ENCODE measurements around the gene RUNX2.
"Not testable (repeated sequence)": the region's sequence is repeated elsewhere in the genome, so short reads cannot be mapped to it uniquely, and the experiment has no call there.

Gene RUNX2

DNA sequence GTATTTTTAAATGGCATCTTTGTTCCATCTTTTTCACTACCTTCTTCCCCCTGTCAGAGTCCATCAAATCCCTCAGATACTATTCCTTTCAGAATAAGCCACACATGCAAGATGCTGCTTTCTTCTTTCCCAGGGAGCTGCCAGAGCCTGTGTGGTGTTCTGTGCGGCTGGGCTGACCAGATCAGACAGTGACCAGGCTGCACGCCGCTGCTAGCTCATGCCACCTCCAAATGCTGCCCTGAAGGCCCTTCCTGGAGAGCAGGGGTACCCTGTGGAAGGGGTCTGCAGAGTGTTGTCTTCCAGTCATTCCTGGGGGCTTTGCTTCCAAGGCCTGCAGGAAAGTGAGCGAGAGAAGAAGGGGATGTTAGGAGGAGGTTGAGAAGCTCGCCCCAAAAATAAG is 228.7 kb downstream of the RUNX2 start:
- no peaks in the 10 kb centered on the region for H3K36me3 ChIP-seq (ENCODE audit: insufficient read depth, low read length)
- H3K9ac ChIP-seq (ENCODE audit: low read length) = no peak overlapping the region
- H3K4me1 ChIP-seq (ENCODE audit: insufficient read depth, low read length) = no peaks in the 10 kb centered on the region
- no peaks in the 10 kb centered on the region for H3K9me3 ChIP-seq (ENCODE audit: low read length)
- no peaks in the 10 kb centered on the region for H3K27me3 ChIP-seq (ENCODE audit: control insufficient read depth in 1 of 2, insufficient read depth in 2 of 2, low read length in 2 of 2)
- H3K27ac ChIP-seq (ENCODE audit: low read depth, low read length) = no peak overlapping the region
- H3K4me3 ChIP-seq (ENCODE audit: low read depth in 1 of 2, low read length in 2 of 2) = no peak overlapping the region

- Histone ChIP-seq H3K4me3 (ENCODE audit: low read depth in 1 of 2, low read length in 2 of 2) (no peak overlapping the region), H3K4me1 (ENCODE audit: insufficient read depth, low read length) (no peaks in the 10 kb centered on the region), H3K27ac (ENCODE audit: low read depth, low read length) (no peak overlapping the region), H3K36me3 (ENCODE audit: insufficient read depth, low read length) (no peaks in the 10 kb centered on the region), H3K9me3 (ENCODE audit: low read length) (no peaks in the 10 kb centered on the region), H3K27me3 (ENCODE audit: control insufficient read depth in 1 of 2, insufficient read depth in 2 of 2, low read length in 2 of 2) (no peaks in the 10 kb centered on the region), H3K9ac (ENCODE audit: low read length) (no peak overlapping the region)
These were observed 229.3 kb downstream of the RUNX2 start for GRCh38 chr6:45557454-45557853.

- Histone ChIP-seq H3K9me3 (ENCODE audit: low read length) (no peaks in the 10 kb centered on the region), H3K27me3 (ENCODE audit: control insufficient read depth in 1 of 2, insufficient read depth in 2 of 2, low read length in 2 of 2) (no peaks in the 10 kb centered on the region), H3K27ac (ENCODE audit: low read depth, low read length) (no peak overlapping the region), H3K36me3 (ENCODE audit: insufficient read depth, low read length) (no peaks in the 10 kb centered on the region), H3K4me3 (ENCODE audit: low read depth in 1 of 2, low read length in 2 of 2) (no peak overlapping the region), H3K9ac (ENCODE audit: low read length) (no peak overlapping the region), H3K4me1 (ENCODE audit: insufficient read depth, low read length) (no peaks in the 10 kb centered on the region)
These were observed 230.7 kb downstream of the RUNX2 start for GRCh38 chr6:45558858-45559257.

DNA sequence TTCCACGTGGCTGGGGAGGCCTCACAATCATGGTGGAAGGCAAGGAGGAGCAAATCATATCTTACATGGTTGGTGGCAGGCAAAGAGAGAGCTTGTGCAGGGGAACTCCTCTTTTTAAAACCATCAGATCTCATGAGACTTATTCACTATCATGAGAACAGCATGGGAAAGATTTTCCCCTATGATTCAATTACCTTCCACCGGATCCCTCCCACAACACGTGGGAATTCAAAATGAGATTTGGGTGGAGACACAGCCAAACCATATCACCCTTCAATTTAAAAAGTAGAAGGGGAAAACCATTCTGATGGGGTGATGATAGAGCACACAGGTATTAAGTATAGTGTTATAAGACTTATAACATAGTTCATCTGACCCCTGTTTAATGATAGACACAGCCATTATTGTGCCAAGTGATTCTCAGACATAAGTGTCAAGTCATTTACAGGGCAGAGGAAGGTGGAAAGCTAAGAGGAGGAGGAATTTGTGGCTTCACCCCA is 232.2 kb downstream of the RUNX2 start:
- not testable (repeated sequence) for H3K27ac ChIP-seq (ENCODE audit: low read depth, low read length); H3K9me3 ChIP-seq (ENCODE audit: low read length); H3K27me3 ChIP-seq (ENCODE audit: control insufficient read depth in 1 of 2, insufficient read depth in 2 of 2, low read length in 2 of 2); H3K4me3 ChIP-seq (ENCODE audit: low read depth in 1 of 2, low read length in 2 of 2); H3K36me3 ChIP-seq (ENCODE audit: insufficient read depth, low read length); H3K4me1 ChIP-seq (ENCODE audit: insufficient read depth, low read length); H3K9ac ChIP-seq (ENCODE audit: low read length)

GRCh38 chr6:45562171-45562570 is 234.0 kb downstream of the RUNX2 start:
- H3K9me3 ChIP-seq (ENCODE audit: low read length) = no peaks in the 10 kb centered on the region
- no peaks in the 10 kb centered on the region for H3K36me3 ChIP-seq (ENCODE audit: insufficient read depth, low read length)
- no peaks in the 10 kb centered on the region for H3K27me3 ChIP-seq (ENCODE audit: control insufficient read depth in 1 of 2, insufficient read depth in 2 of 2, low read length in 2 of 2)
- no peak overlapping the region for H3K27ac ChIP-seq (ENCODE audit: low read depth, low read length)
- H3K4me1 ChIP-seq (ENCODE audit: insufficient read depth, low read length) = no peaks in the 10 kb centered on the region
- H3K9ac ChIP-seq (ENCODE audit: low read length) = no peak overlapping the region
- H3K4me3 ChIP-seq (ENCODE audit: low read depth in 1 of 2, low read length in 2 of 2) = no peak overlapping the region

- H3K9me3 ChIP-seq (ENCODE audit: low read length) = no peaks in the 10 kb centered on the region
- no peak overlapping the region for H3K27ac ChIP-seq (ENCODE audit: low read depth, low read length)
- H3K9ac ChIP-seq (ENCODE audit: low read length) = no peak overlapping the region
- H3K36me3 ChIP-seq (ENCODE audit: insufficient read depth, low read length) = no peaks in the 10 kb centered on the region
- H3K27me3 ChIP-seq (ENCODE audit: control insufficient read depth in 1 of 2, insufficient read depth in 2 of 2, low read length in 2 of 2) = no peaks in the 10 kb centered on the region
- no peaks in the 10 kb centered on the region for H3K4me1 ChIP-seq (ENCODE audit: insufficient read depth, low read length)
- no peak overlapping the region for H3K4me3 ChIP-seq (ENCODE audit: low read depth in 1 of 2, low read length in 2 of 2)
These were observed 234.9 kb downstream of the RUNX2 start for GRCh38 chr6:45563041-45563440.

DNA sequence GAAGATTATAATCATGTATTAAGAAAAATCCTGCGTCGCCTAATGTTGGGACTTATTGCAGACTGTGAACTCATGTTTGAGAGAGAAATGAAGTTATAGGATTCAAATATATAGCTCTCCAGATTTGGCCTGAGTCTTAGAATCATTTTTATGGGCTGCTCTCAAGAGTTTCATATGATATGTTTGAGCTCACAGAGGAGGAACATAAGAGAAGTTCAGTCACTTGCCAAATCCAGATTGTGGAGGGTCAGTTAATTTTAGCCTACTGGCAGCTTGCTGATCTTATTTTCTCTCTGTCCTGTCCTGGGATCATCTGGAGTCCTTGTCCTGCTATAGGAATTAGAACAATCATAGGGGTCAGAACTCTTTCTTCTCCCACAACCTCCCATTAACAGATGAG is 235.7 kb downstream of the RUNX2 start:
- Histone ChIP-seq H3K4me1 (ENCODE audit: insufficient read depth, low read length) (no peaks in the 10 kb centered on the region), H3K9me3 (ENCODE audit: low read length) (no peaks in the 10 kb centered on the region), H3K27ac (ENCODE audit: low read depth, low read length) (no peak overlapping the region), H3K9ac (ENCODE audit: low read length) (no peak overlapping the region), H3K27me3 (ENCODE audit: control insufficient read depth in 1 of 2, insufficient read depth in 2 of 2, low read length in 2 of 2) (no peaks in the 10 kb centered on the region), H3K4me3 (ENCODE audit: low read depth in 1 of 2, low read length in 2 of 2) (no peak overlapping the region), H3K36me3 (ENCODE audit: insufficient read depth, low read length) (no peaks in the 10 kb centered on the region)

DNA sequence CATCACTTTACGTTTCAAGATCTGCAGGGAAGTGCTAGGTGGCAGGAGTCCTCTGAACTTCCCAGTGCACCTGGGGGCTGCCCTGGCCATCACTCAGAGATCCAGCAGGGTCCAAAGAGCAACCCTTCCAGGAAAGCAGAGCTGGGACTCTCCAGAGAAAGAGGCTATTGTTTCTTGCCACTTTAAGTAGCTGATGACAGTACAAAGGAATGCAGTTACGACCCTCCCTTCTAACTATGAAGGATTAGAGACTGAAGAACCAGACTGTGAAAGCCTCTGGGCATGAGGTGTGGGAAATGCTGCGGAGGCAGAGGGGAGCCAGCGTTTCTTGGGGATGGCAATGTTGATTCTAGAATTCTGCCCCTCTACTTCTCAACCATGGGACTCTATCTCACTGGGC is 238.8 kb downstream of the RUNX2 start:
- Histone ChIP-seq H3K36me3 (ENCODE audit: insufficient read depth, low read length) (no peaks in the 10 kb centered on the region), H3K4me3 (ENCODE audit: low read depth in 1 of 2, low read length in 2 of 2) (no peak overlapping the region), H3K4me1 (ENCODE audit: insufficient read depth, low read length) (no peaks in the 10 kb centered on the region), H3K9ac (ENCODE audit: low read length) (no peak overlapping the region), H3K27ac (ENCODE audit: low read depth, low read length) (no peak overlapping the region), H3K27me3 (ENCODE audit: control insufficient read depth in 1 of 2, insufficient read depth in 2 of 2, low read length in 2 of 2) (no peaks in the 10 kb centered on the region), H3K9me3 (ENCODE audit: low read length) (no peaks in the 10 kb centered on the region)

DNA sequence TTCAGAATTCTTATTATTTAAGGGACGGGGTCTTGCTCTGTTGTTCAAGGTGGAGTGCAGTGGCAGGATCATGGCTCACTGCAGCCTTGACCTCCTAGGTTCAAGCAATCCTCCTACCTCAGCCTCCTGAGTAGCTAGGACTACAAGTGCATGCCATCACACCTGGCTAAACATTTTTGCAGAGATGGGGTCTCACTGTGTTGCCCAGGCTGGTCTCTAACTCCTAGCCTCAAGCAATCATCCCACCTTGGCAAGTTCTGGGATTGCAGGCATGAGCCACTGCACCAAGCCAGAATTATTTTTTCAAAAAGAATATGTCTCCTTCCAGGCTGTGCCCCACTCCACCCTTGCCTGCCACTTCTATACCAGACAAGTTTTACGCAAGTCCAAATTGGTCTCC is 239.7 kb downstream of the RUNX2 start:
- H3K27ac ChIP-seq (ENCODE audit: low read depth, low read length) = no peak overlapping the region
- H3K9me3 ChIP-seq (ENCODE audit: low read length) = no peaks in the 10 kb centered on the region
- H3K4me3 ChIP-seq (ENCODE audit: low read depth in 1 of 2, low read length in 2 of 2) = no peak overlapping the region
- H3K9ac ChIP-seq (ENCODE audit: low read length) = no peak overlapping the region
- H3K27me3 ChIP-seq (ENCODE audit: control insufficient read depth in 1 of 2, insufficient read depth in 2 of 2, low read length in 2 of 2) = no peaks in the 10 kb centered on the region
- H3K4me1 ChIP-seq (ENCODE audit: insufficient read depth, low read length) = no peaks in the 10 kb centered on the region
- no peaks in the 10 kb centered on the region for H3K36me3 ChIP-seq (ENCODE audit: insufficient read depth, low read length)

DNA sequence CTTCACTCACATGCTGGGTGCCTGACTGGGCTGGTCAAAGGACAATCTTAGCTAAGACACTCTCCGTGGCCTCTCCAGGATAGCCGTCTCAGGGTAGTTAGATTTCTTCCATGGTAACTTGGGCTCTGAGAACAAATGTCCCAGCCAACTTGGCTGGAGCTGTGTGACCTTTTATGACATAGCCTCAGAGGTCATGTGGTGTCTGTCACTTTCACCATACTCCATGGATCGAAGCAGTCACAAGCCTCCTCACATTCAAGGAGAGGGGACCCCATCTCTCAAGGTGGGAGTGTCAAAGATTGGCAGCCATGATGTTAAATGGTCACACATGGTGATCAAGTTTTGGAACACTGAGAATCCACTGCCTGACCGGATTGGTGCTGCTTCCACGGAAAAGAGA is 240.5 kb downstream of the RUNX2 start:
- H3K27me3 ChIP-seq (ENCODE audit: control insufficient read depth in 1 of 2, insufficient read depth in 2 of 2, low read length in 2 of 2) = no peaks in the 10 kb centered on the region
- no peaks in the 10 kb centered on the region for H3K9me3 ChIP-seq (ENCODE audit: low read length)
- H3K4me3 ChIP-seq (ENCODE audit: low read depth in 1 of 2, low read length in 2 of 2) = no peak overlapping the region
- H3K9ac ChIP-seq (ENCODE audit: low read length) = no peak overlapping the region
- no peaks in the 10 kb centered on the region for H3K4me1 ChIP-seq (ENCODE audit: insufficient read depth, low read length)
- no peaks in the 10 kb centered on the region for H3K36me3 ChIP-seq (ENCODE audit: insufficient read depth, low read length)
- no peak overlapping the region for H3K27ac ChIP-seq (ENCODE audit: low read depth, low read length)

- Histone ChIP-seq H3K27me3 (ENCODE audit: control insufficient read depth in 1 of 2, insufficient read depth in 2 of 2, low read length in 2 of 2) (no peaks in the 10 kb centered on the region), H3K9me3 (ENCODE audit: low read length) (no peaks in the 10 kb centered on the region), H3K4me3 (ENCODE audit: low read depth in 1 of 2, low read length in 2 of 2) (no peak overlapping the region), H3K4me1 (ENCODE audit: insufficient read depth, low read length) (no peaks in the 10 kb centered on the region), H3K27ac (ENCODE audit: low read depth, low read length) (no peak overlapping the region), H3K9ac (ENCODE audit: low read length) (no peak overlapping the region), H3K36me3 (ENCODE audit: insufficient read depth, low read length) (no peaks in the 10 kb centered on the region)
These were observed 241.2 kb downstream of the RUNX2 start for GRCh38 chr6:45569210-45569945.

DNA sequence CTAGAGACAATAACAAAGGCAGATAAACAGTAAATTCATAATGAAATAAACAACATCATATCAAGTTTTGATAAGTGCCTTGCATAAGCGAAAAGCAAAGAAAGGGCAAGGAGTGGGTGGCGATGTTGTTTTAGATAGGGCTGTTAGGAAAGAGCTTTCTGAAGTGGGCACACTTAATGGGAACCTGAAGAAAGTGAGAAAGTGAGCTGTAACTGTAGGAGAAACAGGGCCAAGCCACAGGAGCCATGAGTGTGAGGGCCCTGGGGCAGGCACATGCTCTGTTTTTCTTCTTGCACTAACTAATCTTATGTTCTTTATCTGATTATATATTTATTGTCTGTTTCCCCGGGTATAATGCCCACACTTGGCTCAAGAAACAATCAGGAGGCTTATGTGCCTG is 243.0 kb downstream of the RUNX2 start:
- Histone ChIP-seq H3K4me3 (ENCODE audit: low read depth in 1 of 2, low read length in 2 of 2) (no peak overlapping the region), H3K9ac (ENCODE audit: low read length) (no peak overlapping the region), H3K4me1 (ENCODE audit: insufficient read depth, low read length) (no peaks in the 10 kb centered on the region), H3K27me3 (ENCODE audit: control insufficient read depth in 1 of 2, insufficient read depth in 2 of 2, low read length in 2 of 2) (no peaks in the 10 kb centered on the region), H3K27ac (ENCODE audit: low read depth, low read length) (no peak overlapping the region), H3K36me3 (ENCODE audit: insufficient read depth, low read length) (no peaks in the 10 kb centered on the region), H3K9me3 (ENCODE audit: low read length) (no peaks in the 10 kb centered on the region)
